ENCODE measurements around the gene LCTL.

Gene LCTL

GRCh38 chr15:66586155-66586976 is 20.6 kb upstream of the LCTL start:
- no peak overlapping the region for H3K4me3 Mint-ChIP-seq
- CTCF ChIA-PET, result no interaction called here
- no peaks in the 10 kb centered on the region for H3K36me3 Mint-ChIP-seq
- no peak for DNase-seq
- no peak overlapping the region for H3K27ac Mint-ChIP-seq
- no peaks in the 10 kb centered on the region for H3K9me3 Mint-ChIP-seq
- H3K4me1 Mint-ChIP-seq, result no peaks in the 10 kb centered on the region
- peaks cover 28% of the 10 kb centered on the region for H3K27me3 Mint-ChIP-seq

GRCh38 chr15:66581972-66582537 is 16.3 kb upstream of the LCTL start:
- Mint-ChIP-seq H3K4me3 (no peak overlapping the region), H3K27me3 (peaks cover 32% of the 10 kb centered on the region), H3K9me3 (no peaks in the 10 kb centered on the region), H3K27ac (no peak overlapping the region), H3K4me1 (no peaks in the 10 kb centered on the region), H3K36me3 (no peaks in the 10 kb centered on the region)
- CTCF ChIA-PET, result interaction anchor here (1.1 kb wide), 1 partner anchor 11 kb away, joined by 3 read pairs; no protein-coding TSS in a partner anchor
- DNase-seq, result no peak

GRCh38 chr15:66580643-66581042 is 14.8 kb upstream of the LCTL start:
- CTCF ChIA-PET, result no interaction called here
- H3K4me3 Mint-ChIP-seq, result no peak overlapping the region
- no peak overlapping the region for H3K27ac Mint-ChIP-seq

GRCh38 chr15:66578286-66578875 is 12.6 kb upstream of the LCTL start:
- DNase-seq, result no peak
- H3K36me3 Mint-ChIP-seq, result no peaks in the 10 kb centered on the region
- no peak overlapping the region for H3K27ac Mint-ChIP-seq
- no peak overlapping the region for H3K4me3 Mint-ChIP-seq
- peaks cover 16% of the 10 kb centered on the region for H3K27me3 Mint-ChIP-seq
- CTCF ChIA-PET, result no interaction called here
- no peaks in the 10 kb centered on the region for H3K4me1 Mint-ChIP-seq
- H3K9me3 Mint-ChIP-seq, result no peaks in the 10 kb centered on the region

More at GRCh38 chr15:66580643-66581042, 14.8 kb upstream of the LCTL start:
- DNase-seq, result no peak
- H3K36me3 Mint-ChIP-seq, result no peaks in the 10 kb centered on the region
- H3K4me1 Mint-ChIP-seq, result no peaks in the 10 kb centered on the region
- no peaks in the 10 kb centered on the region for H3K9me3 Mint-ChIP-seq
- peaks cover 21% of the 10 kb centered on the region for H3K27me3 Mint-ChIP-seq

- DNase-seq, result no peak
- no peaks in the 10 kb centered on the region for H3K4me1 Mint-ChIP-seq
- H3K36me3 Mint-ChIP-seq, result no peaks in the 10 kb centered on the region
- H3K4me3 Mint-ChIP-seq, result no peak overlapping the region
- no peaks in the 10 kb centered on the region for H3K9me3 Mint-ChIP-seq
- peaks cover 4% of the 10 kb centered on the region for H3K27me3 Mint-ChIP-seq
- CTCF ChIA-PET, result interaction anchor here (1.2 to 2.0 kb wide), 2 partner anchors 9 to 277 kb away, joined by 3 to 6 read pairs; partner anchors contain the start of gene LCTL
- H3K27ac Mint-ChIP-seq, result no peak overlapping the region
These were observed 8.8 kb upstream of the LCTL start for GRCh38 chr15:66574596-66574950.

GRCh38 chr15:66573719-66574595 is 8.2 kb upstream of the LCTL start:
- Mint-ChIP-seq H3K27ac (no peak overlapping the region), H3K36me3 (no peaks in the 10 kb centered on the region), H3K9me3 (no peaks in the 10 kb centered on the region), H3K4me3 (no peak overlapping the region), H3K27me3 (peaks cover 4% of the 10 kb centered on the region), H3K4me1 (no peaks in the 10 kb centered on the region)
- CTCF ChIA-PET, result interaction anchor here (0.6 to 2.0 kb wide), 4 partner anchors 9 to 1946 kb away, joined by 3 to 6 read pairs (median 4); partner anchors contain the start of gene LCTL
- DNase-seq, result no peak

- no peaks in the 10 kb centered on the region for H3K9me3 Mint-ChIP-seq
- no peak overlapping the region for H3K4me3 Mint-ChIP-seq
- DNase-seq, result no peak
- CTCF ChIA-PET, result interaction anchor here (0.6 kb wide), 3 partner anchors 27 to 1946 kb away, joined by 3 to 4 read pairs (median 4); no protein-coding TSS in a partner anchor
- no peaks in the 10 kb centered on the region for H3K36me3 Mint-ChIP-seq
- no peak overlapping the region for H3K27ac Mint-ChIP-seq
- H3K4me1 Mint-ChIP-seq, result no peaks in the 10 kb centered on the region
- peaks cover under 1% of the 10 kb centered on the region for H3K27me3 Mint-ChIP-seq
These were observed 7.5 kb upstream of the LCTL start for GRCh38 chr15:66573348-66573718.

- Mint-ChIP-seq H3K4me1 (peaks cover under 1% of the 10 kb centered on the region), H3K36me3 (no peaks in the 10 kb centered on the region), H3K27me3 (no peaks in the 10 kb centered on the region), H3K9me3 (no peaks in the 10 kb centered on the region), H3K27ac (no peak overlapping the region), H3K4me3 (no peak overlapping the region)
- CTCF ChIA-PET, result interaction anchor here (1.1 to 1.4 kb wide), 2 partner anchors 31 to 37 kb away, joined by 3 read pairs; no protein-coding TSS in a partner anchor
- no peak for DNase-seq
These were observed 6.3 kb upstream of the LCTL start for GRCh38 chr15:66572146-66572545.

- H3K27ac Mint-ChIP-seq, result no peak overlapping the region
- CTCF ChIA-PET, result interaction anchor here (0.7 to 1.4 kb wide), 2 partner anchors 32 to 285 kb away, joined by 3 read pairs; no protein-coding TSS in a partner anchor
- no peak for DNase-seq
These were observed 5.2 kb upstream of the LCTL start for GRCh38 chr15:66570842-66571478.

GRCh38 chr15:66570327-66570726 is 4.5 kb upstream of the LCTL start:
- Mint-ChIP-seq H3K9me3 (no peaks in the 10 kb centered on the region), H3K4me1 (peaks cover 6% of the 10 kb centered on the region), H3K4me3 (no peak overlapping the region), H3K27me3 (peaks cover 7% of the 10 kb centered on the region), H3K27ac (no peak overlapping the region), H3K36me3 (no peaks in the 10 kb centered on the region)
- DNase-seq, result no peak
- CTCF ChIA-PET, result no interaction called here

More at GRCh38 chr15:66570842-66571478, 5.2 kb upstream of the LCTL start:
- Mint-ChIP-seq H3K9me3 (no peaks in the 10 kb centered on the region), H3K36me3 (no peaks in the 10 kb centered on the region), H3K27me3 (peaks cover 7% of the 10 kb centered on the region), H3K4me3 (no peak overlapping the region), H3K4me1 (peaks cover 6% of the 10 kb centered on the region)

GRCh38 chr15:66569461-66570137 is 3.8 kb upstream of the LCTL start:
- Mint-ChIP-seq H3K9me3 (no peaks in the 10 kb centered on the region), H3K4me1 (peaks cover 6% of the 10 kb centered on the region), H3K27me3 (peaks cover 7% of the 10 kb centered on the region), H3K4me3 (no peak overlapping the region), H3K27ac (no peak overlapping the region), H3K36me3 (no peaks in the 10 kb centered on the region)
- DNase-seq, result no peak
- CTCF ChIA-PET, result no interaction called here

GRCh38 chr15:66567897-66568296 is 2.1 kb upstream of the LCTL start:
- CTCF ChIA-PET, result interaction anchor here (1.1 to 1.4 kb wide), 2 partner anchors 9 to 19 kb away, joined by 3 to 4 read pairs; no protein-coding TSS in a partner anchor

GRCh38 chr15:66566963-66567531 is 1.2 kb upstream of the LCTL start:
- Mint-ChIP-seq H3K27ac (no peak overlapping the region), H3K27me3 (peaks cover 7% of the 10 kb centered on the region), H3K4me3 (no peak overlapping the region), H3K9me3 (no peaks in the 10 kb centered on the region), H3K36me3 (no peaks in the 10 kb centered on the region), H3K4me1 (peaks cover 6% of the 10 kb centered on the region)
- CTCF ChIA-PET, result interaction anchor here (1.1 to 1.4 kb wide), 3 partner anchors 9 to 18 kb away, joined by 3 to 5 read pairs (median 4); no protein-coding TSS in a partner anchor
- DNase-seq, result peak; percentile 71

More at GRCh38 chr15:66567897-66568296, 2.1 kb upstream of the LCTL start:
- Mint-ChIP-seq H3K27ac (no peak overlapping the region), H3K4me3 (no peak overlapping the region), H3K27me3 (peaks cover 7% of the 10 kb centered on the region), H3K4me1 (peaks cover 6% of the 10 kb centered on the region), H3K36me3 (no peaks in the 10 kb centered on the region), H3K9me3 (no peaks in the 10 kb centered on the region)
- DNase-seq, result no peak

All from activated naive CD4-positive, alpha-beta T cell treated with anti-CD3 and anti-CD28 coated beads, Interleukin-2, amount 10 ng/mL, durations not matched to agents 7 days and 5 days (primary cell).